HEK293 (cell line): ENCODE measurements around the gene UBL4A.

Experiments used
- CTCF ChIA-PET: fragments of 350-600 bp; formaldehyde crosslinking; extraction: SDS; loops from one replicate; lab custom pipeline; 2021; ENCODE audit warnings: antibody characterized with exemption; lab: Yijun Ruan, JAX
- POLR2A ChIA-PET: fragments of 300-600 bp; formaldehyde crosslinking; extraction: SDS; loops from one replicate; lab custom pipeline; 2020; ENCODE audit warnings: antibody characterized with exemption, inconsistent platforms; lab: Yijun Ruan, JAX
- H3K27ac ChIP-seq: fragments of 200-500 bp; sonication (Bioruptor generic); 2 replicates; pipeline ENCODE4 v1.5.1; 2014; ENCODE audit warnings: low read depth, low read length, control low read depth, inconsistent platforms; ENCODE audit errors: extremely low read depth
- H3K36me3 ChIP-seq, 2 experiments: fragments of 200-500 bp in 1 of 2; sonication (Bioruptor generic) in 1 of 2; 1 replicate in 1 of 2; 2 replicates in 1 of 2; pipeline ENCODE4 v1.5.1; 2014 to 2017; ENCODE audit warnings: inconsistent platforms in 2 of 2, low read length in 2 of 2; ENCODE audit not compliant: control insufficient read depth in 2 of 2, insufficient read depth in 1 of 2
- H3K4me1 ChIP-seq: fragments of 200-500 bp; sonication (Bioruptor generic); 2 replicates; pipeline ENCODE4 v1.5.1; 2014; ENCODE audit warnings: mild to moderate bottlenecking, low read length, inconsistent platforms; ENCODE audit not compliant: control insufficient read depth, insufficient read depth
- H3K4me3 ChIP-seq: 2 replicates; pipeline ENCODE4 v1.5.1; 2011; ENCODE audit warnings: low read depth, mild to moderate bottlenecking, control low read depth, low read length, moderate library complexity
- H3K9me3 ChIP-seq: fragments of 200-500 bp; sonication (Bioruptor generic); 2 replicates; pipeline ENCODE4 v1.5.1; 2014; ENCODE audit warnings: low read depth, low read length, inconsistent platforms; ENCODE audit not compliant: control insufficient read depth, insufficient read depth
- HOXD13 ChIP-seq: sonication (generic); formaldehyde crosslinking; IDR thresholded peaks from 2 replicates; pipeline ENCODE4 v1.8.0; 2022; ENCODE audit warnings: missing genetic modification reagents, borderline replicate concordance
- IKZF3 ChIP-seq: fragments of 450-650 bp; IDR thresholded peaks from 2 replicates; pipeline ENCODE4 v1.5.0; 2018; ENCODE audit warnings: missing biosample characterization, mild to moderate bottlenecking, missing genetic modification characterization, moderate library complexity
- INSM2 ChIP-seq: fragments of 450-650 bp; formaldehyde crosslinking; IDR thresholded peaks from 2 replicates; pipeline ENCODE4 v1.5.1; 2016; ENCODE audit warnings: missing biosample characterization, missing genetic modification characterization
- KLF1 ChIP-seq: fragments of 450-650 bp; formaldehyde crosslinking; IDR thresholded peaks from 2 replicates; pipeline ENCODE4 v1.5.1; 2016; ENCODE audit warnings: missing biosample characterization, missing genetic modification characterization
- KLF10 ChIP-seq: fragments of 450-650 bp; IDR thresholded peaks from 2 replicates; pipeline ENCODE4 v1.5.1; 2018; ENCODE audit warnings: missing biosample characterization, mild to moderate bottlenecking, missing genetic modification characterization
- KLF7 ChIP-seq: fragments of 450-650 bp; formaldehyde crosslinking; IDR thresholded peaks from 2 replicates; pipeline ENCODE4 v1.5.1; 2016; ENCODE audit warnings: missing biosample characterization, missing genetic modification characterization, borderline replicate concordance
- MYNN ChIP-seq: fragments of 450-650 bp; formaldehyde crosslinking; IDR thresholded peaks from 2 replicates; pipeline ENCODE4 v1.5.1; 2016; ENCODE audit warnings: missing biosample characterization, missing genetic modification characterization, borderline replicate concordance
- PRDM2 ChIP-seq: fragments of 450-650 bp; formaldehyde crosslinking; IDR thresholded peaks from 2 replicates; pipeline ENCODE4 v1.5.1; 2016; ENCODE audit warnings: missing biosample characterization, missing genetic modification characterization, borderline replicate concordance
- ZBTB20 ChIP-seq: fragments of 450-650 bp; formaldehyde crosslinking; IDR thresholded peaks from 2 replicates; pipeline ENCODE4 v1.5.1; 2016; ENCODE audit warnings: missing biosample characterization, missing genetic modification characterization
- ZFP3 ChIP-seq: fragments of 450-650 bp; formaldehyde crosslinking; IDR thresholded peaks from 2 replicates; pipeline ENCODE4 v1.5.1; 2016; ENCODE audit warnings: low read depth, missing biosample characterization, missing genetic modification characterization
- ZNF114 ChIP-seq: fragments of 450-650 bp; formaldehyde crosslinking; IDR thresholded peaks from 2 replicates; pipeline ENCODE4 v1.5.0; 2017; ENCODE audit warnings: missing biosample characterization, missing genetic modification characterization
- ZNF292 ChIP-seq: fragments of 450-650 bp; formaldehyde crosslinking; IDR thresholded peaks from 2 replicates; pipeline ENCODE4 v1.5.1; 2016; ENCODE audit warnings: low read depth, missing biosample characterization, missing genetic modification characterization, borderline replicate concordance
- ZNF302 ChIP-seq: fragments of 450-650 bp; formaldehyde crosslinking; IDR thresholded peaks from 2 replicates; pipeline ENCODE4 v1.5.1; 2016; ENCODE audit warnings: missing biosample characterization, missing genetic modification characterization, low read depth
- ZNF341 ChIP-seq: fragments of 450-650 bp; formaldehyde crosslinking; IDR thresholded peaks from 2 replicates; pipeline ENCODE4; 2016; ENCODE audit warnings: low read depth, missing biosample characterization, missing genetic modification characterization
- ZNF426 ChIP-seq: fragments of 450-650 bp; formaldehyde crosslinking; IDR thresholded peaks from 2 replicates; pipeline ENCODE4 v1.5.1; 2017; ENCODE audit warnings: missing biosample characterization, missing genetic modification characterization, mild to moderate bottlenecking, inconsistent platforms, moderate library complexity
- ZNF48 ChIP-seq: fragments of 450-650 bp; formaldehyde crosslinking; IDR thresholded peaks from 2 replicates; pipeline ENCODE4 v1.5.1; 2016; ENCODE audit warnings: missing biosample characterization, missing genetic modification characterization
- ZNF514 ChIP-seq: fragments of 450-650 bp; formaldehyde crosslinking; IDR thresholded peaks from 2 replicates; pipeline ENCODE4 v1.5.1; 2016; ENCODE audit warnings: missing biosample characterization, missing genetic modification characterization
- ZNF548 ChIP-seq: fragments of 450-650 bp; formaldehyde crosslinking; IDR thresholded peaks from 2 replicates; pipeline ENCODE4 v1.5.1; 2016; ENCODE audit warnings: missing biosample characterization, missing genetic modification characterization
- ZNF555 ChIP-seq: fragments of 450-650 bp; formaldehyde crosslinking; conservative IDR thresholded peaks from 2 replicates; pipeline ENCODE4 v1.5.1; 2017; ENCODE audit warnings: missing biosample characterization, mild to moderate bottlenecking, missing genetic modification characterization, inconsistent platforms
- ZNF571 ChIP-seq: fragments of 450-650 bp; formaldehyde crosslinking; IDR thresholded peaks from 2 replicates; pipeline ENCODE4 v1.5.0; 2017; ENCODE audit warnings: missing biosample characterization, missing genetic modification characterization
- ZNF585B ChIP-seq: fragments of 450-650 bp; formaldehyde crosslinking; IDR thresholded peaks from 2 replicates; pipeline ENCODE4 v1.5.1; 2016; ENCODE audit warnings: missing biosample characterization, missing genetic modification characterization
- ZNF768 ChIP-seq: fragments of 450-650 bp; formaldehyde crosslinking; IDR thresholded peaks from 2 replicates; pipeline ENCODE4 v1.5.1; 2018; ENCODE audit warnings: missing biosample characterization, mild to moderate bottlenecking, missing genetic modification characterization
- ZNF776 ChIP-seq: fragments of 450-650 bp; formaldehyde crosslinking; IDR thresholded peaks from 2 replicates; pipeline ENCODE4 v1.5.0; 2017; ENCODE audit warnings: missing biosample characterization, missing genetic modification characterization, borderline replicate concordance
- TF ChIP-seq, protein P1 (sequence below): fragments of 450-650 bp; formaldehyde crosslinking; IDR thresholded peaks from 2 replicates; pipeline ENCODE4 v1.5.1; 2017; ENCODE audit warnings: missing biosample characterization, missing genetic modification characterization

The UBL4A gene

DNA sequence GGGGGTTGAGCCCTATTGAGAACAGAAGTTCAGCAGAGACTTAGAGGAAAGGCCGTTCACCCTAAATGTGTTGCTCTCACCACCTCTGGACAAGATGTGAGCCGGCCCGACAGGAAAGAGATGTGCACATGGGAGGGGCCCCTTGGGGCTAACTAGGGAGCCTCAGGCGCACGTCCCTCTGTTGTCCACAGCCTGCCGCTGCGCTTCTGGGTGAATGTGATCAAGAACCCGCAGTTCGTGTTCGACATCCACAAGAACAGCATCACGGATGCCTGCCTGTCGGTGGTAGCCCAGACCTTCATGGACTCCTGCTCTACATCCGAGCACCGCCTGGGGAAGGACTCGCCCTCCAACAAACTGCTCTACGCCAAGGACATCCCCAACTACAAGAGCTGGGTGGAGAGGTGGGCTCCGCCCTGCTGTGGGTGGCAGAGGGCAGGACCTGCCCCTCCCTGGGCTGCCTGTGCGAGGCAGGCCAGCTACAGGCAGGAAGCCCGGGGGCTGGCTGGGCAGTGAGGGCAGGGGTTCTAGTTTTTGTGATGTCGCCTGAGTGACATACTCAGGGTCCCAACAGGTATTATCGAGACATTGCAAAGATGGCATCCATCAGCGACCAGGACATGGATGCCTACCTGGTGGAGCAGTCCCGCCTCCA lies 15.4 kb downstream of the UBL4A start:
- TF ChIP-seq ZNF302 (no peak), MYNN (no peak), ZNF514 (tag by site-specific recombination) (no peak), KLF1 (peak; percentile 72)
- Histone ChIP-seq H3K4me3 (no peak overlapping the region), H3K9me3 (no peaks in the 10 kb centered on the region), H3K4me1 (no peaks in the 10 kb centered on the region), H3K36me3 (peaks cover 0 to 70% of the 10 kb centered on the region in 2 experiments; a peak in 2 of 3 replicates), H3K27ac (no peak overlapping the region)
- ChIA-PET POLR2A (interaction anchor here (1.3 kb wide), 1 partner anchor 19 kb away, joined by 4 read pairs; the partner anchor contains the start of gene SLC10A3), CTCF (interaction anchor here (0.8 kb wide), 1 partner anchor 52 kb away, joined by 8 read pairs; no protein-coding TSS in a partner anchor)

- no peak overlapping the region for H3K27ac ChIP-seq
- H3K9me3 ChIP-seq, result no peaks in the 10 kb centered on the region
- no peak overlapping the region for H3K4me3 ChIP-seq
- POLR2A ChIA-PET, result interaction anchor here (1.3 kb wide), 1 partner anchor 20 kb away, joined by 4 read pairs; the partner anchor contains the start of gene SLC10A3
- no peaks in the 10 kb centered on the region for H3K4me1 ChIP-seq
- TF ChIP-seq INSM2 (tag by site-specific recombination) (no peak), ZNF341 (tag by site-specific recombination) (no peak), ZBTB20 (tag by site-specific recombination) (no peak), ZNF514 (tag by site-specific recombination) (no peak), ZFP3 (no peak), ZNF292 (tag by site-specific recombination) (no peak)
- TF ChIP-seq, protein P1, sequence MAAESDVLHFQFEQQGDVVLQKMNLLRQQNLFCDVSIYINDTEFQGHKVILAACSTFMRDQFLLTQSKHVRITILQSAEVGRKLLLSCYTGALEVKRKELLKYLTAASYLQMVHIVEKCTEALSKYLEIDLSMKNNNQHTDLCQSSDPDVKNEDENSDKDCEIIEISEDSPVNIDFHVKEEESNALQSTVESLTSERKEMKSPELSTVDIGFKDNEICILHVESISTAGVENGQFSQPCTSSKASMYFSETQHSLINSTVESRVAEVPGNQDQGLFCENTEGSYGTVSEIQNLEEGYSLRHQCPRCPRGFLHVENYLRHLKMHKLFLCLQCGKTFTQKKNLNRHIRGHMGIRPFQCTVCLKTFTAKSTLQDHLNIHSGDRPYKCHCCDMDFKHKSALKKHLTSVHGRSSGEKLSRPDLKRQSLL (tag by site-specific recombination), result no peak
- CTCF ChIA-PET, result no interaction called here
- H3K36me3 ChIP-seq, result peaks cover 0 to 76% of the 10 kb centered on the region in 2 experiments; a peak in 2 of 3 replicates
These were observed 16.0 kb downstream of the UBL4A start for GRCh38 chrX:154470434-154470833.

GRCh38 chrX:154469880-154470279 lies 16.5 kb downstream of the UBL4A start:
- ChIA-PET POLR2A (interaction anchor here (0.5 kb wide), 1 partner anchor 53 kb away, joined by 3 read pairs; no protein-coding TSS in a partner anchor), CTCF (no interaction called here)
- H3K36me3 ChIP-seq, result peaks cover 0 to 82% of the 10 kb centered on the region in 2 experiments; a peak in 2 of 3 replicates
- no peak overlapping the region for H3K4me3 ChIP-seq
- no peaks in the 10 kb centered on the region for H3K4me1 ChIP-seq
- H3K9me3 ChIP-seq, result no peaks in the 10 kb centered on the region
- H3K27ac ChIP-seq, result no peak overlapping the region
- TF ChIP-seq KLF10 (no peak), ZNF768 (tag by site-specific recombination) (no peak), KLF7 (tag by site-specific recombination) (no peak), ZNF48 (tag by site-specific recombination) (no peak), ZNF548 (tag by site-specific recombination) (no peak), IKZF3 (no peak), ZNF555 (tag by site-specific recombination) (no peak), PRDM2 (tag by site-specific recombination) (no peak), HOXD13 (no peak), ZNF585B (tag by site-specific recombination) (no peak), ZNF114 (tag by site-specific recombination) (no peak), ZNF776 (tag by site-specific recombination) (no peak), ZNF426 (tag by site-specific recombination) (no peak), ZNF571 (tag by site-specific recombination) (no peak)
